ENCODE data around the gene BMP7.

BMP7 gene

DNA sequence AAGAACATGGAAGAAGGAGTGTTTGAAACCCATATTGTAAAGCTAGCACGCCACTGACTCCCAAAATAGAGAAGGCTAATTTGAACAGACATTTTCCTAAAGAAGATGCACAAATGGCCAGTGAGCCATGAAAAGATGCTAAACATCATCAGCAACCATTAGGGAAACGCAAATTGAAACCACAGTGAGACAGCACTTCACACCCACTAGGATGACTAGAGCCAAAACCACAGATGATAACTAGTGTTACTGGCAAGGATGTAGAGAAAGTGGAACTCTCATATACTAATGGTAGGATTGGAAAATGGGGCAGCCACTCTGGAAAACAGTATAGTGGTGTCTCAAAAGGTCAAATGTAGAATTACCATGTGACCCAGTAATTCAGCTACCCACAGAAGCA lies 58.2 kb downstream of the BMP7 start:
- no peak for DNase-seq (ENCODE audit: low read depth)
- H3K4me3 ChIP-seq (ENCODE audit: low read depth, low read length): no peak overlapping the region
- TF ChIP-seq, protein P1, sequence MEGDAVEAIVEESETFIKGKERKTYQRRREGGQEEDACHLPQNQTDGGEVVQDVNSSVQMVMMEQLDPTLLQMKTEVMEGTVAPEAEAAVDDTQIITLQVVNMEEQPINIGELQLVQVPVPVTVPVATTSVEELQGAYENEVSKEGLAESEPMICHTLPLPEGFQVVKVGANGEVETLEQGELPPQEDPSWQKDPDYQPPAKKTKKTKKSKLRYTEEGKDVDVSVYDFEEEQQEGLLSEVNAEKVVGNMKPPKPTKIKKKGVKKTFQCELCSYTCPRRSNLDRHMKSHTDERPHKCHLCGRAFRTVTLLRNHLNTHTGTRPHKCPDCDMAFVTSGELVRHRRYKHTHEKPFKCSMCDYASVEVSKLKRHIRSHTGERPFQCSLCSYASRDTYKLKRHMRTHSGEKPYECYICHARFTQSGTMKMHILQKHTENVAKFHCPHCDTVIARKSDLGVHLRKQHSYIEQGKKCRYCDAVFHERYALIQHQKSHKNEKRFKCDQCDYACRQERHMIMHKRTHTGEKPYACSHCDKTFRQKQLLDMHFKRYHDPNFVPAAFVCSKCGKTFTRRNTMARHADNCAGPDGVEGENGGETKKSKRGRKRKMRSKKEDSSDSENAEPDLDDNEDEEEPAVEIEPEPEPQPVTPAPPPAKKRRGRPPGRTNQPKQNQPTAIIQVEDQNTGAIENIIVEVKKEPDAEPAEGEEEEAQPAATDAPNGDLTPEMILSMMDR (IDR thresholded peaks at IDR 0.05; ENCODE audit: control insufficient read depth, extremely low read depth, insufficient read depth): no peak

DNA sequence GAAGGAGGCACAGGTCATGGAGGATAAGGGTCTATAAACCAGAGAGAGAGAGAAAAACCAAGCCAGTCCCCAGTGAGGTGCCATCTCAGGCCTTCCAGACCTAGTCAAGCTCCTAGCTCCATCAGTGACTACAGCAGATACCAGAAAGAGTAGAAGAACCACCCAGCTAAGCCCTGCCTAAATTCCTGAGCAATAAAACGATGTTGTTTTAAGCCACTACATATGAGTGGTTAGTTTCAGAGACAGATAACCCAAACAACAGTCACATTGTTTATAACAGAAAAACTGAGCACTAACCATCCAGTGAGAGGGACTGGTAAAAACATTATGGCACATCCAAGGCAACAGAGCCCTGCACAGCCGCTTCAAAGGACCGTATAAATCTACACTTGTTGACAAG lies 59.2 kb downstream of the BMP7 start:
- TF ChIP-seq, protein P1 (IDR thresholded peaks at IDR 0.05; ENCODE audit: control insufficient read depth, extremely low read depth, insufficient read depth): no peak
- no peak overlapping the region for H3K4me3 ChIP-seq (ENCODE audit: low read depth, low read length)

DNA sequence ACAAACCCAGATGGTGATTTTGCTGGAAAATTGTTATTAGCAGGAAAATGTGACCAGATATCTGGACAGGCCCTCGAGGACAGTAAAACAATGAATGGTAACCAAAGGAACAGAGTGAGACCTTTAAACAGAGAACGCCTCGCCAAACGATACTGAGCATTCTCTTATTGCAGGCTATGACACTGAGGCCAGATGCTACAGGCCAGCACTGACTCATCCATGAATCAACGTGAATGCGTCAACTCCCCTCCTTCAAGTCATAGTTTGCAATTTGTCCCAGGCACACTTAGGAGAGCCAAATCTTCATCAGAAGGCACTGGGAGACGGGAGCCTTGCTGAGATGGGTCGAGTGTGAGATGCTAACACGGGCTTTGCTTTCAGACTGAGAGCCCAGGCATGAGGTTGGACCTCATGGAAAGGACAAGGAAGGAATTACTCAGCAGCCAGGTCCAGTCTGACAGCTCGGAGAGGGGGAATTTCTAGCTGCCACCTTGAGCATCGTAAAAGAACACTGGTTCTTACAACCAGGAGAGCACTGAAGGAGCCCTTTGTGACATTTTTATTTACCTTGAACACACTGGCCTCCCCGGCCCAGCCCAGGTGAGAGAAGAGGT lies 60.7 kb downstream of the BMP7 start:
- H3K4me3 ChIP-seq (ENCODE audit: low read depth, low read length): no peak overlapping the region
- no peak for DNase-seq (ENCODE audit: low read depth)
- TF ChIP-seq, protein P1 (IDR thresholded peaks at IDR 0.05; ENCODE audit: control insufficient read depth, extremely low read depth, insufficient read depth): no peak

More for the DNA sequence above, 59.2 kb downstream of the BMP7 start:
- DNase-seq (ENCODE audit: low read depth): no peak

DNA sequence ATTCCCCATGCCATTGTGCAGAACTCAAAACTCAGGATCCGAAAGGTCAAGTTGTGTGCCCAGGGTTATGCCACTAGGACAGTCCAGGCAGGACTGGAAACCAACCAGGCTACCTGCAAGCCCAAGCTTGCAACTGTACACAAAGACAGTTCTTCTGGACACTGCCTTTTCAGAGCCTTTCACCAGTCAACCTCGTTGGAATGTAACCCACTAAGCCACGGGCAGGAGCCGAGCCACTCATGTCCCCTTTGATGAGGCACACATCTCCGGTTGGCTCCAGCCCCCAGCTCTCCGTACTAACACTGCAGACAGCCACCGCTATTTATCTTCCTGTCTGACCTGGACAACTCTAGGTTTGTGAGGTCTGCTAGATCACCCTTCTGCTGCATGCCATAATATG lies 62.5 kb downstream of the BMP7 start:
- no peak overlapping the region for H3K4me3 ChIP-seq (ENCODE audit: low read depth, low read length)
- DNase-seq (ENCODE audit: low read depth): no peak
- TF ChIP-seq, protein P1 (IDR thresholded peaks at IDR 0.05; ENCODE audit: control insufficient read depth, extremely low read depth, insufficient read depth): no peak

DNA sequence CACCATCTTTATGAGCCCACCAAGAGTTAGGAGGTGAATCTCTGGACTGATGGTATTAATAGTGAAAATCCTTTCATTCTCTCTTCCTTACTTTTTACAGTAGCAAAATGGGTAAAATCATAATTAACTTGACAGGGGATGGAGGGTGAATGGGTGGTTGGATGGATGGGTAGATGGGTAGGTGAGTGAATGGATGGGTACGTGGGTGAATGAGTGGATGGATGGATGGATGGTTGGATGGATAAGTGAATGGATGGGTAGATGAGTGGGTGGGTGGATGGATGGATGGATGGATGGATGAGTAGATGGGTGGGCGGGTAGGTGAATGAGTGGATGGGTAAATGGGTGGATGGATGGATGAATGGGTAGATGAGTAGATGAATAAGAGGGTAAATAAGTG lies 63.2 kb downstream of the BMP7 start:
- no peak for DNase-seq (ENCODE audit: low read depth)
- no peak overlapping the region for H3K4me3 ChIP-seq (ENCODE audit: low read depth, low read length)
- TF ChIP-seq, protein P1 (IDR thresholded peaks at IDR 0.05; ENCODE audit: control insufficient read depth, extremely low read depth, insufficient read depth): no peak

DNA sequence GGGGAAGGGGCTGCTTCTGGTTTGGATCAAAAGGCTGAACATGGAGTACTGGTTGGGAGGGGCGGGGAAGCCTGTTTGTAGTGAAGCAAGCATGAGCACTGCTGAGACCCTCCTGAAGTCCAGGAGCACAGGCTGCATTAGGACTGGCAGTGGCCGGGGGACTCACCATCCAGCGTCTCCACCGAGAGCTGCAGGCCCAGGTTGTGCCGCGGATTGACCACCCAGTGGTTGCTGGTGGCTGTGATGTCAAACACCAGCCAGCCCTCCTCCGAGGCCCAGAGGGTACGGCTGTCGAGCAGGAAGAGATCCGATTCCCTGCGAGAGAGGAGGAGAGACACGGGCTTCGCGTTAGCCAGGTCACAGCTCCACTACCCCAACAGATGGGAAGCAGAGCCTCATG lies 64.1 kb downstream of the BMP7 start:
- TF ChIP-seq, protein P1 (IDR thresholded peaks at IDR 0.05; ENCODE audit: control insufficient read depth, extremely low read depth, insufficient read depth): no peak
- no peak for DNase-seq (ENCODE audit: low read depth)
- no peak overlapping the region for H3K4me3 ChIP-seq (ENCODE audit: low read depth, low read length)

Measured in LNCaP clone FGC (cell line).